Endothelial cell (in vitro differentiated cells): ENCODE data around the gene MCRS1. TPM values are rescaled to one million over a fixed set of nuclear protein-coding genes. Genes with fewer than 3 reads are reported as not detected.
"Not testable (repeated sequence)": the region's sequence is repeated elsewhere in the genome, so short reads cannot be mapped to it uniquely, and the experiment has no call there.

Source experiments
- DNase-seq: peaks from one replicate; pipeline ENCODE4 v3.0.0; 2021; ENCODE audit warnings: low spot score
- H3K27ac Mint-ChIP-seq: one replicate; pipeline ENCODE4 v1.8.0; 2021; ENCODE audit warnings: mixed read lengths, inconsistent platforms; ENCODE audit not compliant: unreplicated experiment
- H3K27me3 Mint-ChIP-seq: one replicate; pipeline ENCODE4 v1.8.0; 2021; ENCODE audit warnings: mild to moderate bottlenecking, moderate library complexity, mixed read lengths, inconsistent platforms; ENCODE audit not compliant: unreplicated experiment
- H3K36me3 Mint-ChIP-seq: one replicate; pipeline ENCODE4 v1.8.0; 2021; ENCODE audit warnings: mild to moderate bottlenecking, low read depth, mixed read lengths, inconsistent platforms; ENCODE audit not compliant: unreplicated experiment
- H3K4me1 Mint-ChIP-seq: one replicate; pipeline ENCODE4 v1.8.0; 2021; ENCODE audit warnings: mild to moderate bottlenecking, mixed read lengths, inconsistent platforms; ENCODE audit not compliant: unreplicated experiment
- H3K4me3 Mint-ChIP-seq: one replicate; pipeline ENCODE4 v1.8.0; 2021; ENCODE audit warnings: mild to moderate bottlenecking, mixed read lengths, inconsistent platforms; ENCODE audit not compliant: unreplicated experiment
- H3K9me3 Mint-ChIP-seq: one replicate; pipeline ENCODE4 v1.8.0; 2021; ENCODE audit warnings: mixed read lengths, inconsistent platforms; ENCODE audit not compliant: unreplicated experiment
- CTCF ChIP-seq: fragments of 200-600 bp; sonication (generic); IDR thresholded peaks from one replicate; pipeline ENCODE4 v1.5.0; 2021; ENCODE audit warnings: antibody characterized with exemption; ENCODE audit not compliant: unreplicated experiment
- total RNA-seq: library from RNA; stranded (reverse); fragmentation: NEBNext Ultra II Directional; extraction: Animal tissue kit (Norgen Biotek cat#: 25700); gene quantifications from one replicate; pipeline ENCODE4 v1.2.1, GENCODE V29; 2021; ENCODE audit not compliant: unreplicated experiment

MCRS1 gene
- total RNA-seq, 1 donor from 2014 or later: 60.8 TPM

GRCh38 chr12:49609875-49610154 is 41.9 kb upstream of the MCRS1 start:
- H3K4me3 Mint-ChIP-seq: no peak overlapping the region
- H3K36me3 Mint-ChIP-seq: no peaks in the 10 kb centered on the region
- DNase-seq: no peak
- H3K27me3 Mint-ChIP-seq: peaks cover 2% of the 10 kb centered on the region
- no peak overlapping the region for H3K27ac Mint-ChIP-seq
- H3K9me3 Mint-ChIP-seq: no peaks in the 10 kb centered on the region
- H3K4me1 Mint-ChIP-seq: peaks cover 3% of the 10 kb centered on the region
- TF ChIP-seq CTCF: no peak

GRCh38 chr12:49609059-49609874 is 41.3 kb upstream of the MCRS1 start:
- Mint-ChIP-seq H3K9me3 (no peaks in the 10 kb centered on the region), H3K27ac (no peak overlapping the region), H3K4me3 (no peak overlapping the region), H3K27me3 (peaks cover 2% of the 10 kb centered on the region), H3K4me1 (peaks cover 3% of the 10 kb centered on the region), H3K36me3 (no peaks in the 10 kb centered on the region)
- no peak for DNase-seq
- TF ChIP-seq CTCF: no peak

GRCh38 chr12:49605539-49605938 is 37.6 kb upstream of the MCRS1 start, which contains the start of gene FAM186B:
Gene FAM186B, minus strand, starts transcription at chr12:49605639. Its CDS starts 162 bp downstream, at chr12:49605477.
- not testable (repeated sequence) for H3K36me3 Mint-ChIP-seq, H3K4me3 Mint-ChIP-seq, H3K4me1 Mint-ChIP-seq, H3K27ac Mint-ChIP-seq, DNase-seq, H3K27me3 Mint-ChIP-seq, H3K9me3 Mint-ChIP-seq

- no peak for DNase-seq
- Mint-ChIP-seq H3K4me1 (peaks cover 3% of the 10 kb centered on the region), H3K27me3 (peaks cover 4% of the 10 kb centered on the region), H3K4me3 (no peak overlapping the region), H3K27ac (no peak overlapping the region), H3K36me3 (peaks cover 3% of the 10 kb centered on the region), H3K9me3 (no peaks in the 10 kb centered on the region)
- TF ChIP-seq CTCF: no peak
These were observed 36.9 kb upstream of the MCRS1 start for GRCh38 chr12:49604856-49605255.

- H3K4me1 Mint-ChIP-seq: peaks cover 3% of the 10 kb centered on the region
- DNase-seq: no peak
- no peak overlapping the region for H3K27ac Mint-ChIP-seq
- H3K9me3 Mint-ChIP-seq: no peaks in the 10 kb centered on the region
- TF ChIP-seq CTCF: no peak
- no peak overlapping the region for H3K4me3 Mint-ChIP-seq
- H3K27me3 Mint-ChIP-seq: peaks cover 5% of the 10 kb centered on the region
- H3K36me3 Mint-ChIP-seq: peaks cover 8% of the 10 kb centered on the region
These were observed 35.8 kb upstream of the MCRS1 start for GRCh38 chr12:49603721-49604120.
